Thyroid gland (tissue), 4 donors: ENCODE measurements around the gene NAA20.

Source experiments
- CTCF ChIP-seq, 6 experiments: fragments of 200-600 bp in 3 of 6; fragments of 450-650 bp in 3 of 6; sonication (generic) in 3 of 6; IDR thresholded peaks; one replicate each; pipeline ENCODE4 v1.5.1; 2016 to 2019; ENCODE audit warnings: antibody characterized with exemption in 6 of 6, mild to moderate bottlenecking in 2 of 6, inconsistent platforms in 1 of 6, moderate library complexity in 1 of 6
- POLR2A ChIP-seq, 2 donors: fragments of 450-650 bp; IDR thresholded peaks; one replicate each; pipeline ENCODE4 v1.6.1; 2017; ENCODE audit warnings: antibody characterized with exemption in 2 of 2, mild to moderate bottlenecking in 2 of 2, moderate library complexity in 1 of 2

- TF ChIP-seq CTCF (IDR thresholded peaks at IDR 0.05) (no peak), POLR2A (IDR thresholded peaks at IDR 0.05) (no peak)
These were observed 11.8 kb upstream of the NAA20 start for GRCh38 chr20:20005342-20005741.
